HEK293T (cell line): ENCODE results near the gene CBLB.

ENCODE experiments used
- ELF4 ChIP-seq: fragments of 450-650 bp; IDR thresholded peaks from 2 replicates; pipeline ENCODE4 v1.6.1; 2017; ENCODE audit warnings: antibody characterized with exemption
- FOXA1 ChIP-seq: fragments of 450-650 bp; IDR thresholded peaks from 2 replicates; pipeline ENCODE4 v1.6.1; 2016; ENCODE audit warnings: mild to moderate bottlenecking
- FOXM1 ChIP-seq: fragments of 450-650 bp; IDR thresholded peaks from 2 replicates; pipeline ENCODE4 v1.6.1; 2017; ENCODE audit warnings: mild to moderate bottlenecking, borderline replicate concordance
- LEF1 ChIP-seq: fragments of 450-650 bp; IDR thresholded peaks from 2 replicates; pipeline ENCODE4 v1.6.1; 2017; ENCODE audit warnings: mild to moderate bottlenecking, borderline replicate concordance
- NFRKB ChIP-seq: fragments of 450-650 bp; IDR thresholded peaks from 2 replicates; pipeline ENCODE4 v1.6.1; 2016; ENCODE audit warnings: mild to moderate bottlenecking, moderate library complexity
- SUZ12 ChIP-seq: fragments of 450-650 bp; IDR thresholded peaks from 2 replicates; pipeline ENCODE4 v1.6.1; 2016; ENCODE audit warnings: mild to moderate bottlenecking

GRCh38 chr3:105775368-105775767 lies 93.4 kb downstream of the CBLB start:
- TF ChIP-seq FOXM1 (no peak), NFRKB (no peak), SUZ12 (no peak), LEF1 (no peak), FOXA1 (no peak), ELF4 (no peak)
